HEK293T (cell line): ENCODE measurements around the gene TRIM28.

ENCODE experiments used
- CTCF ChIA-PET: fragments of 350-600 bp; formaldehyde crosslinking; extraction: SDS; loops from one replicate; lab custom pipeline; 2021; ENCODE audit warnings: antibody characterized with exemption, inconsistent platforms; lab: Yijun Ruan, JAX
- POLR2A ChIA-PET: fragments of 350-600 bp; formaldehyde crosslinking; extraction: SDS; loops from one replicate; lab custom pipeline; 2020; ENCODE audit warnings: antibody characterized with exemption, inconsistent platforms; lab: Yijun Ruan, JAX
- DNase-seq: peaks from one replicate; pipeline ENCODE4 v3.0.0; 2012; ENCODE audit warnings: mixed read lengths; ENCODE audit errors: extremely low spot score
- ARNT ChIP-seq: fragments of 450-650 bp; IDR thresholded peaks from 2 replicates; pipeline ENCODE4 v1.6.1; 2017; ENCODE audit warnings: mild to moderate bottlenecking
- BHLHE40 ChIP-seq: fragments of 450-650 bp; IDR thresholded peaks from 2 replicates; pipeline ENCODE4 v1.6.1; 2016; ENCODE audit warnings: mild to moderate bottlenecking, moderate library complexity, borderline replicate concordance
- CTBP1 ChIP-seq: fragments of 450-650 bp; IDR thresholded peaks from 2 replicates; pipeline ENCODE4 v1.6.1; 2016; ENCODE audit warnings: borderline replicate concordance
- ELF4 ChIP-seq: fragments of 450-650 bp; IDR thresholded peaks from 2 replicates; pipeline ENCODE4 v1.6.1; 2017; ENCODE audit warnings: antibody characterized with exemption
- FOXA1 ChIP-seq: fragments of 450-650 bp; IDR thresholded peaks from 2 replicates; pipeline ENCODE4 v1.6.1; 2016; ENCODE audit warnings: mild to moderate bottlenecking
- FOXK2 ChIP-seq: fragments of 450-650 bp; IDR thresholded peaks from 2 replicates; pipeline ENCODE4 v1.6.1; 2016; ENCODE audit warnings: mild to moderate bottlenecking
- FOXM1 ChIP-seq: fragments of 450-650 bp; IDR thresholded peaks from 2 replicates; pipeline ENCODE4 v1.6.1; 2017; ENCODE audit warnings: mild to moderate bottlenecking, borderline replicate concordance
- HDGF ChIP-seq: fragments of 450-650 bp; IDR thresholded peaks from 2 replicates; pipeline ENCODE4 v1.6.1; 2017; ENCODE audit warnings: antibody characterized with exemption, borderline replicate concordance
- L3MBTL2 ChIP-seq: fragments of 450-650 bp; conservative IDR thresholded peaks from 2 replicates; pipeline ENCODE4 v1.6.1; 2016; ENCODE audit warnings: mild to moderate bottlenecking
- LEF1 ChIP-seq: fragments of 450-650 bp; IDR thresholded peaks from 2 replicates; pipeline ENCODE4 v1.6.1; 2017; ENCODE audit warnings: mild to moderate bottlenecking, borderline replicate concordance
- NFRKB ChIP-seq: fragments of 450-650 bp; IDR thresholded peaks from 2 replicates; pipeline ENCODE4 v1.6.1; 2016; ENCODE audit warnings: mild to moderate bottlenecking, moderate library complexity
- SP1 ChIP-seq: fragments of 450-650 bp; IDR thresholded peaks from 2 replicates; pipeline ENCODE4 v1.6.1; 2017
- SUZ12 ChIP-seq: fragments of 450-650 bp; IDR thresholded peaks from 2 replicates; pipeline ENCODE4 v1.6.1; 2016; ENCODE audit warnings: mild to moderate bottlenecking
- TARDBP ChIP-seq: fragments of 450-650 bp; IDR thresholded peaks from 2 replicates; pipeline ENCODE4 v1.6.1; 2016
- ZNF384 ChIP-seq: fragments of 450-650 bp; IDR thresholded peaks from 2 replicates; pipeline ENCODE4 v1.6.1; 2016
- TF ChIP-seq, protein P1 (sequence below): fragments of 450-650 bp; IDR thresholded peaks from 2 replicates; pipeline ENCODE4 v1.6.1; 2016

TRIM28 gene

GRCh38 chr19:58509731-58510083, 34.2 kb upstream of the TRIM28 start:
- CTCF ChIA-PET, result no interaction called here
- POLR2A ChIA-PET, result no interaction called here
- no peak for DNase-seq
- TF ChIP-seq LEF1, result no peak
- no peak for TF ChIP-seq ELF4
- TF ChIP-seq ZNF384, result no peak
- TF ChIP-seq FOXK2, result no peak
- TF ChIP-seq NFRKB, result no peak

- TF ChIP-seq ARNT, result no peak
- TF ChIP-seq BHLHE40, result no peak
- no peak for TF ChIP-seq FOXM1
- no peak for TF ChIP-seq ZNF384
- TF ChIP-seq FOXA1, result no peak
- no peak for TF ChIP-seq HDGF
- no peak for TF ChIP-seq CTBP1
- TF ChIP-seq SUZ12, result no peak
- ChIA-PET CTCF (no interaction called here), POLR2A (no interaction called here)
- no peak for DNase-seq
These were observed 33.6 kb upstream of the TRIM28 start for GRCh38 chr19:58510084-58510862.

- POLR2A ChIA-PET, result interaction anchor here (1.2 kb wide), 1 partner anchor 47 kb away, joined by 3 read pairs; no protein-coding TSS in a partner anchor
These were observed 32.3 kb upstream of the TRIM28 start, which contains the start of gene SLC27A5 for GRCh38 chr19:58511353-58512208. TSS of gene SLC27A5 (minus strand) at chr19:58511992. CDS start at chr19:58511955, 37 bp downstream.

DNA sequence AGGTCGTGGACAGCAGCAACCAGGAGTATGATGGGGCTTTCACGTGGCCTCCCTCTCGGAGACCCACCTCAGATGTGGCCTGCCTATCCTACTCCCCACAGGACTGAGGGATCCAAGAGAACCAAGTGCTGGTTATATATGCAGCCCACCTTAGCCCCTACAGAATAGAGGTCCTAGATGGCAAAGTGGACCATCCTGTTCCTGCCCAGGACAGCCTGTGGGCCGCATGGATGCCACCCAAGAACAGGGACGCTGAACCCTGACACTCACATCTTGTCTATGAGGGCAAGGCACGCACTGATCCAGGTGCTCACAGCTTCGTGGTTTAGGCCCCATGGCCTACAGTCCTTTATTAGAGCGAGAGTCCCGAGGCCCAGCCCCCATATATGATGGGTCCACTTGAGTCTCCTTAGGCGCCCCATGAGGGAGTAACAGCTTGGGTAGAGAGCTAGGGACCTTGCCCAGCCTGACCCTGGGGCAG, 30.6 kb upstream of the TRIM28 start:
- POLR2A ChIA-PET, result interaction anchor here (1.2 kb wide), 1 partner anchor 46 kb away, joined by 3 read pairs; no protein-coding TSS in a partner anchor

More at GRCh38 chr19:58511353-58512208, 32.3 kb upstream of the TRIM28 start, which contains the start of gene SLC27A5:
- no peak for DNase-seq
- CTCF ChIA-PET, result no interaction called here
- TF ChIP-seq ELF4, result no peak
- no peak for TF ChIP-seq BHLHE40
- no peak for TF ChIP-seq FOXK2
- TF ChIP-seq L3MBTL2, result no peak
- TF ChIP-seq FOXM1, result no peak
- no peak for TF ChIP-seq HDGF

GRCh38 chr19:58513694-58514563, 29.9 kb upstream of the TRIM28 start:
- DNase-seq, result no peak
- POLR2A ChIA-PET, result no interaction called here
- TF ChIP-seq NFRKB (no peak), ELF4 (no peak), ZNF384 (no peak), L3MBTL2 (no peak), FOXM1 (no peak), TARDBP (no peak), FOXK2 (no peak), FOXA1 (no peak), CTBP1 (no peak), LEF1 (no peak), SP1 (no peak), SUZ12 (no peak), ARNT (no peak), BHLHE40 (no peak), HDGF (no peak)
- TF ChIP-seq, protein P1, sequence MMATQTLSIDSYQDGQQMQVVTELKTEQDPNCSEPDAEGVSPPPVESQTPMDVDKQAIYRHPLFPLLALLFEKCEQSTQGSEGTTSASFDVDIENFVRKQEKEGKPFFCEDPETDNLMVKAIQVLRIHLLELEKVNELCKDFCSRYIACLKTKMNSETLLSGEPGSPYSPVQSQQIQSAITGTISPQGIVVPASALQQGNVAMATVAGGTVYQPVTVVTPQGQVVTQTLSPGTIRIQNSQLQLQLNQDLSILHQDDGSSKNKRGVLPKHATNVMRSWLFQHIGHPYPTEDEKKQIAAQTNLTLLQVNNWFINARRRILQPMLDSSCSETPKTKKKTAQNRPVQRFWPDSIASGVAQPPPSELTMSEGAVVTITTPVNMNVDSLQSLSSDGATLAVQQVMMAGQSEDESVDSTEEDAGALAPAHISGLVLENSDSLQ, result no peak
- CTCF ChIA-PET, result no interaction called here

More for the DNA sequence above, 30.6 kb upstream of the TRIM28 start:
- CTCF ChIA-PET, result no interaction called here
- no peak for TF ChIP-seq ELF4
- no peak for TF ChIP-seq ZNF384
- no peak for TF ChIP-seq NFRKB
- TF ChIP-seq TARDBP, result no peak
- TF ChIP-seq HDGF, result no peak
- no peak for TF ChIP-seq FOXM1
- TF ChIP-seq L3MBTL2, result no peak
- DNase-seq, result no peak

DNA sequence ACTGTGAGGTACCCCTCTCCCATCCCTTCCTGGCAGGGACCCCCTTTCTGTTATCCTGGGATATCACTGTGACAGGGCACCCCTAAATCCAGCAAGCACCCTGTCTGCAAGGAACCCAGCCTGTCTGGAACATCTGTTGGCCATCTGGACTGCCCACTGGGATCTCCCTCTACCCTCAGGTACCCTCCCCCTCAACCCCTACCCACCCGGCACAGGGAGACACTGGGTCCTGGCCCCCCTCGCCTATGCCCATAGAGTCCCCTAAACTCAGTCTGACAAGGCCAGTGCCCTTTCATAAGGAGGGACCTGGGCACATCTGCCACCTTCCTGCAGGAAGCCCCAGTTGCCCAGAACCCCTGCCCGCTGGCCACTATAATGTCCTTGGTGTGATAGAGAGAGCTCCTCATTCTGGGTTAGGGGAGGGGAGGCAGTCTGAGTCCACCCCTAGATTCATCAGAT, 29.3 kb upstream of the TRIM28 start:
- no peak for DNase-seq
- CTCF ChIA-PET, result no interaction called here
- TF ChIP-seq LEF1 (no peak), FOXK2 (no peak), FOXA1 (no peak), ZNF384 (no peak), CTBP1 (no peak), SUZ12 (no peak), SP1 (no peak), ELF4 (no peak), L3MBTL2 (no peak)
- POLR2A ChIA-PET, result no interaction called here
